Measurements from ENCODE around the gene EIF2B2. TPM values are rescaled to one million over a fixed set of nuclear protein-coding genes. Genes with fewer than 3 reads are reported as not detected.

The EIF2B2 gene
- total and polyA plus RNA-seq, 9 of the 15 experiments (the other 6 are each of a cell fraction or from before 2014, with no cell fraction given): 10.6 to 94.1 (median 38.9) TPM

DNA sequence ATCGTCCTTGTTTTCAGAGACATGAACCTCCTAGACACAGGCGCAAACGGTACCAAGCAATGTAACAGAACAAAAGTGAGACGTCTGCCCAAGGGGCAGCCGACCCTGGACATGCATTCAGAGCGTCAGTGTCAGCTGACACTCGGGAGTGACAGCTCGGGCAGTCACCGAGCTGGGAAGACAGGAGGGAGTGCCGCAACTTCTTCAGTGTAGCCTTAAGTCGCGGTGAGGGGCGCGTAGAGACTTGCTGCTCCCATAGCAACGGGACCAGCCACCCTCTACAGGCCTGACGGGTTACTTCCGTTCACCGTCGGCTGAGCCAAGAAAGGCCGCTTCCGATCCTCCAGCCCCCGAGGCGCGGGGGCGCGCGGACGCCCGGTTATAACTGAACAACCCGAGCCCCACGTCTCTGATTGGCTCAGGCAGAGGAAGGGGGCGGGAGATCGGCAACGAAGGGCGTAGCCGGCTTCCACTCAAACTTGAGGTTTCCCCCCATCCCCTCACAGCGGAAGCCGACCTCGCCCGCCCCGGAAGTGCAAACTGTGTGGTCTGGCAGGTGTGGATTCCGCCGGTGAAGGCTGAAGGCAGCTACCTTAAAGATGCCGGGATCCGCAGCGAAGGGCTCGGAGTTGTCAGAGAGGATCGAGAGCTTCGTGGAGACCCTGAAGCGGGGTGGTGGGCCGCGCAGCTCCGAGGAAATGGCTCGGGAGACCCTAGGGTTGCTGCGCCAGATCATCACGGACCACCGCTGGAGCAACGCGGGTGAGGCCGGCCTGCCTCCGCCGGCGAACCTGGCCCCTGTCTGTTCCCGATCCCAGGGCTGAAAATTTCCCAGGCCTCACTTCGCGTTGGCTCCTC, at the start of gene EIF2B2 (continued):
- TF ChIP-seq MYC (IDR thresholded peaks at IDR 0.05; ENCODE audit: low read depth, low read length) (peak; percentile 60; the same call in 1 of the 2 replicates), MYC (CRISPR knock-in tag; IDR thresholded peaks at IDR 0.05; ENCODE audit: borderline replicate concordance, low read depth) (no peak), HDAC6 (IDR thresholded peaks at IDR 0.05; ENCODE audit: low read depth, low read length) (no peak), DNMT1 (IDR thresholded peaks at IDR 0.05) (no peak), YBX1 (IDR thresholded peaks at IDR 0.05) (no peak), ZNF12 (CRISPR knock-in tag; IDR thresholded peaks at IDR 0.05) (no peak), ZFP30 (CRISPR knock-in tag; IDR thresholded peaks at IDR 0.05; ENCODE audit: borderline replicate concordance) (no peak), ZNF384 (IDR thresholded peaks at IDR 0.05; ENCODE audit: low read depth, low read length) (no peak), KDM1A (IDR thresholded peaks at IDR 0.05) (no peak), ZNF184 (CRISPR knock-in tag; IDR thresholded peaks at IDR 0.05) (no peak)
- TF ChIP-seq, protein P1, sequence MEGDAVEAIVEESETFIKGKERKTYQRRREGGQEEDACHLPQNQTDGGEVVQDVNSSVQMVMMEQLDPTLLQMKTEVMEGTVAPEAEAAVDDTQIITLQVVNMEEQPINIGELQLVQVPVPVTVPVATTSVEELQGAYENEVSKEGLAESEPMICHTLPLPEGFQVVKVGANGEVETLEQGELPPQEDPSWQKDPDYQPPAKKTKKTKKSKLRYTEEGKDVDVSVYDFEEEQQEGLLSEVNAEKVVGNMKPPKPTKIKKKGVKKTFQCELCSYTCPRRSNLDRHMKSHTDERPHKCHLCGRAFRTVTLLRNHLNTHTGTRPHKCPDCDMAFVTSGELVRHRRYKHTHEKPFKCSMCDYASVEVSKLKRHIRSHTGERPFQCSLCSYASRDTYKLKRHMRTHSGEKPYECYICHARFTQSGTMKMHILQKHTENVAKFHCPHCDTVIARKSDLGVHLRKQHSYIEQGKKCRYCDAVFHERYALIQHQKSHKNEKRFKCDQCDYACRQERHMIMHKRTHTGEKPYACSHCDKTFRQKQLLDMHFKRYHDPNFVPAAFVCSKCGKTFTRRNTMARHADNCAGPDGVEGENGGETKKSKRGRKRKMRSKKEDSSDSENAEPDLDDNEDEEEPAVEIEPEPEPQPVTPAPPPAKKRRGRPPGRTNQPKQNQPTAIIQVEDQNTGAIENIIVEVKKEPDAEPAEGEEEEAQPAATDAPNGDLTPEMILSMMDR (IDR thresholded peaks at IDR 0.05 in 2 of 3, conservative IDR thresholded peaks at IDR 0.05 in 1 of 3; ENCODE audit: insufficient read depth in 2 of 3, low read depth in 1 of 3, low read length in 3 of 3): peak in 2 of 3 experiments; percentile 14 to 21; a peak in 2 of 6 replicates
- TF ChIP-seq, protein P2, sequence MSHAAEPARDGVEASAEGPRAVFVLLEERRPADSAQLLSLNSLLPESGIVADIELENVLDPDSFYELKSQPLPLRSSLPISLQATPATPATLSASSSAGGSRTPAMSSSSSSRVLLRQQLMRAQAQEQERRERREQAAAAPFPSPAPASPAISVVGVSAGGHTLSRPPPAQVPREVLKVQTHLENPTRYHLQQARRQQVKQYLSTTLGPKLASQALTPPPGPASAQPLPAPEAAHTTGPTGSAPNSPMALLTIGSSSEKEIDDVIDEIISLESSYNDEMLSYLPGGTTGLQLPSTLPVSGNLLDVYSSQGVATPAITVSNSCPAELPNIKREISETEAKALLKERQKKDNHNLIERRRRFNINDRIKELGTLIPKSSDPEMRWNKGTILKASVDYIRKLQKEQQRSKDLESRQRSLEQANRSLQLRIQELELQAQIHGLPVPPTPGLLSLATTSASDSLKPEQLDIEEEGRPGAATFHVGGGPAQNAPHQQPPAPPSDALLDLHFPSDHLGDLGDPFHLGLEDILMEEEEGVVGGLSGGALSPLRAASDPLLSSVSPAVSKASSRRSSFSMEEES (CRISPR knock-in tag; IDR thresholded peaks at IDR 0.05): no peak
- TF ChIP-seq, protein P3, sequence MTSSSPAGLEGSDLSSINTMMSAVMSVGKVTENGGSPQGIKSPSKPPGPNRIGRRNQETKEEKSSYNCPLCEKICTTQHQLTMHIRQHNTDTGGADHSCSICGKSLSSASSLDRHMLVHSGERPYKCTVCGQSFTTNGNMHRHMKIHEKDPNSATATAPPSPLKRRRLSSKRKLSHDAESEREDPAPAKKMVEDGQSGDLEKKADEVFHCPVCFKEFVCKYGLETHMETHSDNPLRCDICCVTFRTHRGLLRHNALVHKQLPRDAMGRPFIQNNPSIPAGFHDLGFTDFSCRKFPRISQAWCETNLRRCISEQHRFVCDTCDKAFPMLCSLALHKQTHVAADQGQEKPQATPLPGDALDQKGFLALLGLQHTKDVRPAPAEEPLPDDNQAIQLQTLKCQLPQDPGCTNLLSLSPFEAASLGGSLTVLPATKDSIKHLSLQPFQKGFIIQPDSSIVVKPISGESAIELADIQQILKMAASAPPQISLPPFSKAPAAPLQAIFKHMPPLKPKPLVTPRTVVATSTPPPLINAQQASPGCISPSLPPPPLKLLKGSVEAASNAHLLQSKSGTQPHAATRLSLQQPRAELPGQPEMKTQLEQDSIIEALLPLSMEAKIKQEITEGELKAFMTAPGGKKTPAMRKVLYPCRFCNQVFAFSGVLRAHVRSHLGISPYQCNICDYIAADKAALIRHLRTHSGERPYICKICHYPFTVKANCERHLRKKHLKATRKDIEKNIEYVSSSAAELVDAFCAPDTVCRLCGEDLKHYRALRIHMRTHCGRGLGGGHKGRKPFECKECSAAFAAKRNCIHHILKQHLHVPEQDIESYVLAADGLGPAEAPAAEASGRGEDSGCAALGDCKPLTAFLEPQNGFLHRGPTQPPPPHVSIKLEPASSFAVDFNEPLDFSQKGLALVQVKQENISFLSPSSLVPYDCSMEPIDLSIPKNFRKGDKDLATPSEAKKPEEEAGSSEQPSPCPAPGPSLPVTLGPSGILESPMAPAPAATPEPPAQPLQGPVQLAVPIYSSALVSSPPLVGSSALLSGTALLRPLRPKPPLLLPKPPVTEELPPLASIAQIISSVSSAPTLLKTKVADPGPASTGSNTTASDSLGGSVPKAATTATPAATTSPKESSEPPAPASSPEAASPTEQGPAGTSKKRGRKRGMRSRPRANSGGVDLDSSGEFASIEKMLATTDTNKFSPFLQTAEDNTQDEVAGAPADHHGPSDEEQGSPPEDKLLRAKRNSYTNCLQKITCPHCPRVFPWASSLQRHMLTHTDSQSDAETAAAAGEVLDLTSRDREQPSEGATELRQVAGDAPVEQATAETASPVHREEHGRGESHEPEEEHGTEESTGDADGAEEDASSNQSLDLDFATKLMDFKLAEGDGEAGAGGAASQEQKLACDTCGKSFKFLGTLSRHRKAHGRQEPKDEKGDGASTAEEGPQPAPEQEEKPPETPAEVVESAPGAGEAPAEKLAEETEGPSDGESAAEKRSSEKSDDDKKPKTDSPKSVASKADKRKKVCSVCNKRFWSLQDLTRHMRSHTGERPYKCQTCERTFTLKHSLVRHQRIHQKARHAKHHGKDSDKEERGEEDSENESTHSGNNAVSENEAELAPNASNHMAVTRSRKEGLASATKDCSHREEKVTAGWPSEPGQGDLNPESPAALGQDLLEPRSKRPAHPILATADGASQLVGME (CRISPR knock-in tag; IDR thresholded peaks at IDR 0.05): no peak
- TF ChIP-seq, protein P4, sequence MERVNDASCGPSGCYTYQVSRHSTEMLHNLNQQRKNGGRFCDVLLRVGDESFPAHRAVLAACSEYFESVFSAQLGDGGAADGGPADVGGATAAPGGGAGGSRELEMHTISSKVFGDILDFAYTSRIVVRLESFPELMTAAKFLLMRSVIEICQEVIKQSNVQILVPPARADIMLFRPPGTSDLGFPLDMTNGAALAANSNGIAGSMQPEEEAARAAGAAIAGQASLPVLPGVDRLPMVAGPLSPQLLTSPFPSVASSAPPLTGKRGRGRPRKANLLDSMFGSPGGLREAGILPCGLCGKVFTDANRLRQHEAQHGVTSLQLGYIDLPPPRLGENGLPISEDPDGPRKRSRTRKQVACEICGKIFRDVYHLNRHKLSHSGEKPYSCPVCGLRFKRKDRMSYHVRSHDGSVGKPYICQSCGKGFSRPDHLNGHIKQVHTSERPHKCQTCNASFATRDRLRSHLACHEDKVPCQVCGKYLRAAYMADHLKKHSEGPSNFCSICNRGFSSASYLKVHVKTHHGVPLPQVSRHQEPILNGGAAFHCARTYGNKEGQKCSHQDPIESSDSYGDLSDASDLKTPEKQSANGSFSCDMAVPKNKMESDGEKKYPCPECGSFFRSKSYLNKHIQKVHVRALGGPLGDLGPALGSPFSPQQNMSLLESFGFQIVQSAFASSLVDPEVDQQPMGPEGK (CRISPR knock-in tag; IDR thresholded peaks at IDR 0.05; ENCODE audit: borderline replicate concordance): no peak
